GM10266 (cell line): Measurements from ENCODE around the gene VPS50.

Source experiments
- DNase-seq: peaks from one replicate; pipeline ENCODE4 v3.0.0; 2012; ENCODE audit errors: extremely low spot score
- CTCF ChIP-seq: IDR thresholded peaks from 2 replicates; pipeline ENCODE4 v1.5.1; 2012; ENCODE audit warnings: mild to moderate bottlenecking, low read depth; ENCODE audit not compliant: control insufficient read depth, insufficient read depth; ENCODE audit errors: missing control alignments

The VPS50 gene

GRCh38 chr7:93219868-93220267, 12.3 kb upstream of the VPS50 start:
- no peak for TF ChIP-seq CTCF
- no peak for DNase-seq

GRCh38 chr7:93226310-93226709, 5.9 kb upstream of the VPS50 start, which contains the start of gene HEPACAM2:
TSS of gene HEPACAM2 (minus strand) at chr7:93226469.
- DNase-seq = no peak
- no peak for TF ChIP-seq CTCF

- peak; percentile 31 for DNase-seq
Observed at GRCh38 chr7:93228302-93228701, 3.9 kb upstream of the VPS50 start.

GRCh38 chr7:93231259-93231658, 907 bp upstream of the VPS50 start:
- no peak for DNase-seq
- no peak for TF ChIP-seq CTCF

More at GRCh38 chr7:93228302-93228701, 3.9 kb upstream of the VPS50 start:
- TF ChIP-seq CTCF = peak; percentile 70

- DNase-seq = no peak
- no peak for TF ChIP-seq CTCF
Observed at GRCh38 chr7:93232673-93233018, 480 bp downstream of the VPS50 start.

GRCh38 chr7:93235541-93235940, 3.4 kb downstream of the VPS50 start:
- no peak for DNase-seq
- no peak for TF ChIP-seq CTCF

- no peak for DNase-seq
- TF ChIP-seq CTCF = no peak
Observed at GRCh38 chr7:93238131-93238530, 6.0 kb downstream of the VPS50 start.
